Activated naive CD4-positive, alpha-beta T cell (primary cell): Measurements from ENCODE around the gene MAP3K1.
A peak's percentile ranks its signal among the peaks of the same experiment; 100 is the strongest.

Experiments used
- DNase-seq, 4 experiments: peaks; one replicate each; lab custom pipeline; 2025; lab: John Stamatoyannopoulos, UW

Gene MAP3K1

GRCh38 chr5:56849671-56850070 is 34.3 kb downstream of the MAP3K1 start:
- no peak for DNase-seq

- no peak for DNase-seq
Measured at GRCh38 chr5:56850423-56850822, 35.1 kb downstream of the MAP3K1 start.

GRCh38 chr5:56851258-56851941 is 36.1 kb downstream of the MAP3K1 start:
- DNase-seq = no peak

GRCh38 chr5:56852228-56853000 is 37.1 kb downstream of the MAP3K1 start:
- no peak for DNase-seq

- DNase-seq = no peak
Measured at GRCh38 chr5:56853698-56854097, 38.3 kb downstream of the MAP3K1 start.

- no peak for DNase-seq
Measured at GRCh38 chr5:56854920-56855319, 39.6 kb downstream of the MAP3K1 start.

GRCh38 chr5:56856541-56857178 is 41.3 kb downstream of the MAP3K1 start:
- DNase-seq = no peak

GRCh38 chr5:56858777-56859442 is 43.6 kb downstream of the MAP3K1 start:
- DNase-seq = no peak

GRCh38 chr5:56861893-56862485 is 46.6 kb downstream of the MAP3K1 start:
- no peak for DNase-seq

- DNase-seq = no peak
Measured at GRCh38 chr5:56862909-56863308, 47.6 kb downstream of the MAP3K1 start.

GRCh38 chr5:56871777-56872176 is 56.4 kb downstream of the MAP3K1 start:
- DNase-seq = no peak

- no peak for DNase-seq
Measured at GRCh38 chr5:56873056-56873455, 57.7 kb downstream of the MAP3K1 start.

- DNase-seq = no peak
Measured at GRCh38 chr5:56876327-56876726, 61.0 kb downstream of the MAP3K1 start.

GRCh38 chr5:56881571-56881970 is 66.2 kb downstream of the MAP3K1 start:
- no peak for DNase-seq

GRCh38 chr5:56893251-56893951 is 78.1 kb downstream of the MAP3K1 start:
- no peak for DNase-seq

- no peak for DNase-seq
Measured at GRCh38 chr5:56896763-56897162, 81.4 kb downstream of the MAP3K1 start.

- DNase-seq = no peak
Measured at GRCh38 chr5:56898213-56898612, 82.9 kb downstream of the MAP3K1 start.

- DNase-seq = no peak
Measured at GRCh38 chr5:56900395-56900794, 85.0 kb downstream of the MAP3K1 start.

- peak in 1 of 4 experiments; percentile 1 for DNase-seq
Measured at GRCh38 chr5:56900858-56901578, 85.7 kb downstream of the MAP3K1 start.

GRCh38 chr5:56908942-56909293 is 93.6 kb downstream of the MAP3K1 start:
- no peak for DNase-seq
